Sciatic nerve (tissue), 2 donors: ENCODE data around the gene LRMDA. TPM values are rescaled to one million over a fixed set of nuclear protein-coding genes. Genes with fewer than 3 reads are reported as not detected.

Source experiments
- ATAC-seq: fragments of 200-7000 bp; cut with Tn5 transposase; one replicate; pipeline ENCODE4 v1.9.1; 2020; ENCODE audit warnings: mild to moderate bottlenecking, moderate library complexity
- DNase-seq: peaks from one replicate; pipeline ENCODE4 v3.0.0-alpha.2; 2020; ENCODE audit warnings: low spot score
- intact Hi-C: fragments of 100-400 bp; cut with DNase I; formaldehyde crosslinking; loops from one replicate; pipeline ENCODE4 v1.14.2; 2022
- total RNA-seq: library from RNA; stranded (reverse); fragmentation: NEBNext Ultra II Directional; extraction: Animal tissue kit (Norgen Biotek cat#: 25700); gene quantifications from one replicate; pipeline ENCODE4 v1.2.1, GENCODE V29; 2021
- donor health status: DM: no; HTN: no; CAD: no.
- donor health status: DM: no; HTN: no; CAD: no.

Gene LRMDA
- total RNA-seq, 1 donor from 2014 or later, result 16.6 TPM

DNA sequence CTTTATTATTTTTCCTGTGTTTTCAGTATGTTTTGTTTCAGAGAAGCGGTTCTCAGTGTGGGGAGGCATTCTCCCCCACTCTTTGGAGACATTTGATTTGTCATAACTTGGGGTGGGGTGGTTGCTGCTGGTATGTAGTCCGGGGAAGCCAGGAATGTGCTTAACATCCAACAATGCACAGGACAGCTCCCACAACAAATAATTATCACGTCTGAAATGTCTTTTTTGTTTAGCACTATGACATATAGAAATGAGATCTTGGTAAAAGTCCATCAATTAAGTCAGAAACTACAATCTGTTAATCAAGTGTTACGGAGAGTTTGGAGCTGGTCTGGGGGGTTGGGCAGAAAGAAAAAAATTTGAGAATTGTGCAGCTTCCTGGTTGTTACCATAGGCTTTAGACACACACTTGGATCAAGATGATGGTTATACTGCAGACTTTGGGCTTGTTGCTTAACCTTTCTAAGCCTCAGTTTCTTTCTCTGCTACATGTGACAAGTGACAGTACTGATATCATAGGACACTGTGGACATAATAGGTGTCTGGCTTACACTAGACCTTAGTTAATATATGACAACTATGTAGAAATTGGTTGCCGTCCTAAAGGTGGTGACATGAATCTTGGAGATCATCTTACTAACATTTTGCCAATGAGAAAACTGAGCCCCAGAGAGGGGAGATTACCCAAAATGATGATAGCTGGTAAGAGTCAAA is 113.7 kb downstream of the LRMDA start:
- intact Hi-C loops, result no loop called here
- ATAC-seq (no peak), DNase-seq (no peak)

DNA sequence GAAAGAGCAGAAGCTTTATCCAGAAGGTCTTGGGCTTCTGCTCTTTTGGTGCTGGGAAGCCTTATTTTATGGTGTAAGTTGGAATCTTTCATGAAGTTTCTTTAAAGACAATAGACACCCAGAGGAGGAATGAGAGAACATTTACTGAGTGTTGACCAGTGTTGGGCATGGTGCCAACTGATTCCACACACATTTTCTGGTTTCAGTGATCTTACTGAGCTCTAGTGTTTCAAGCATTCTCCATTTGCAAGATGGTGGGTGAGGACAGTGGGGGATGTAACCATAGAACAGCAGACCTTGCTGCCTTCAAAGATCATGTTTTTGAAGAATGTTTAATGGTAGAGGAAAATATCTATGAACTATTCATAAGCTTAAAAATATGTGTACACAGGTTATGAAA is 114.6 kb downstream of the LRMDA start:
- intact Hi-C loops, result no loop called here
- no peak for ATAC-seq
- no peak for DNase-seq

GRCh38 chr10:75547391-75548298 is 116.2 kb downstream of the LRMDA start:
- intact Hi-C loops, result no loop called here
- DNase-seq, result no peak
- ATAC-seq, result no peak

GRCh38 chr10:75548356-75548755 is 116.9 kb downstream of the LRMDA start:
- DNase-seq (no peak), ATAC-seq (no peak)
- intact Hi-C loops, result no loop called here

DNA sequence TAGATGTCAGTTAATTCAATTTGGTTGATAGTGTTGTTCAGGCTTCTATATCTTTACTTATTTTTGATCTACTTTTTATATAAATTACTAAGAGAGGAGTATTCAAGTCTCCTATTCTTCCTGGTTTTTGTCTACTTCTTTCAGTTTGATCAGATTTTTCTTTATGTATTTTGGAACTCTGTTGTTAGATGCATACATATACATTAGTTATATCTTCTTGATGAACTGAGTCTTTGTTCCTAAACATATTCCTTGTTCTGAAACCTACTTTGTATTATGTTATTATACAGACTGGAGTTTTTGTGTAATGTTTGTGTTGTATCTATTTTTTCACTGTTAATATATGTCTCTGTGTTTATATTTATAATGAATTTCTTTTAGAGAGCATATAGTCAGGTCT is 118.8 kb downstream of the LRMDA start:
- DNase-seq (no peak), ATAC-seq (no peak)
- intact Hi-C loops, result no loop called here

- intact Hi-C loops, result no loop called here
- ATAC-seq (no peak), DNase-seq (no peak)
Measured at GRCh38 chr10:75552171-75552570, 120.7 kb downstream of the LRMDA start.

- intact Hi-C loops, result no loop called here
- no peak for DNase-seq
Measured at GRCh38 chr10:75553550-75553949, 122.1 kb downstream of the LRMDA start.

DNA sequence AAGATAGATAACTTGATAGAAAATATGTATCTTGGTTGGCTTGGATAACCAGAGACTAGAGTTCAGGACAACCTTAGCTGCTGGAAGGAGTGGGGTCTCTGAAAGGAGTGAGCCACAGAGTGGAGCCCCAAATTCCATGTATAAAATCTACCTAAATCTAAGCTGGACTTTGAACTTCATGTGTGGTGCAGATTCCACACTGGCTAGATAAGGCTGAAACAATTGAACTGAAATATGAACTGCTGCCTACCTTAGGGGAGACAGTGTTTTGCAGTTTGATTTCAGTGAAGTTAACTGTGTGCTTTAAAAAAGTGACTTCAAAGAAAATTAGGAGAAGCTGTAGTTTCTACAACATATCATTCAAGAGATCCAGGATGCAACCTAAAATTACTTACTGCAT is 123.9 kb downstream of the LRMDA start:
- ATAC-seq, result no peak
- intact Hi-C loops, result no loop called here
- no peak for DNase-seq

More at GRCh38 chr10:75553550-75553949, 122.1 kb downstream of the LRMDA start:
- ATAC-seq, result no peak

DNA sequence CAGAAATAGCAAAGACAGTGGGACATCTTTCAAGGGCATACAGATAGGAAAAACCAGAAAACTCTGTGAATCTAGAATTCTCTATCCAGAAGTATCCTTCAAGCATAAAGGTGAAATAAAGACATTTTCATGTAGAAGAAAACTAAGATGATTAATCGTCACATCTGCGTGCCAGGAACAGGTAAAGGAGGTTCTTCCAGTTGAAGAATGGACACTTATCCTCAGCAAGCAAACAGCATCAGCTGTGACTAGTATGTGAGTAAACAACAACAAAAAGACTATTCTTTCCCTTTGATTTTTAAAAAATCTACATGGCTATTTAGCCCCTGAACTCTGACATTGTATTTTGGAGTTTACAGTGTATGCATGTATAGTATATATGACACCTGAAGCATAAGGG is 124.9 kb downstream of the LRMDA start:
- no peak for DNase-seq
- ATAC-seq, result no peak
- intact Hi-C loops, result no loop called here

DNA sequence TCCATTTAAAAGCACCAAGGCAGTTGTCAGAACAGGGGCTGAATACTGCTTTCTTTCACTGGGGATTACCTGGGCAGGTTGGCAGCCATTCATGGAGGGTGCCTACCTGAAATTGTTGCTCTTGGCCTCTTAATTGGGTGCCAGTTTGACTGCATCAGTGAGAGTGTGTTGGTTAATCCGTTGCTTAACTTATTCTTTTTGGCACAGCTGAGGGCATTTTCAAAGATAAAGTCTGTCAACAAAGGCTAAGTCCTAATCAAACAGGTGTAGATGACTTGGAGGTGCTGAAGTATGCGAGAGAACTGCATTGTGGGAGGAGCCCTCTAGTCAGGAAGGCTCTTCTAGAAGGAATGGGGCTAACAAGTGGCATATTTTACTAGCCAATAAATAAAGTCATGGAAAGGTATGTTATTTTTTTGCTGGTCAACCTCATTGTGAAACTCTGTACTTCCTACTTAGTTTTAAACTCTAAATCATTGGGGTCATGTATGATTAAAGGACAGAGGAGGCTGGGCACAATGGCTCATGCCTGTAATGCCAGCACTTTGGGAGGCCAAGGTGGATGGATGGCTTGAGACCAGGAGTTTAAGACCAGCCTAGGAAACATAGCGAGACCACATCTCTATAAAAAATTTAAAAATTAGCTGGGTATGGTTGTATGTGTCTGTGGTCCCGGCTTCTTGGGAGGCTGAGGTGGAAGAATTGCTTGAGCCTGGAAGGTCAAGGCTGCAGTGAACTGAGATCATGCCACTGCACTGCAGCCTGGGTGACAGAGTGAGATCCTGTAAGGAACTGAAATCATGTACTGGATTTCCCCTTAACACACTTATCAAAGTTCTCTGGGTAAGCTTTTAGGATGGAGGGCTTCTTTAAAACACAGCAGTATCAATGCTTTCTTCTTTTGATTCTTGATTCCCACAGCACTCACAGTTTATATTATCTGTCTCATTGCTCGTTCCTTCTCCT is 134.1 kb downstream of the LRMDA start:
- no peak for ATAC-seq
- intact Hi-C loops, result no loop called here
- no peak for DNase-seq

GRCh38 chr10:75568450-75569130 is 137.2 kb downstream of the LRMDA start:
- ATAC-seq (no peak), DNase-seq (no peak)
- intact Hi-C loops, result no loop called here

GRCh38 chr10:75569506-75569905 is 138.1 kb downstream of the LRMDA start:
- ATAC-seq (no peak), DNase-seq (no peak)
- intact Hi-C loops, result no loop called here

DNA sequence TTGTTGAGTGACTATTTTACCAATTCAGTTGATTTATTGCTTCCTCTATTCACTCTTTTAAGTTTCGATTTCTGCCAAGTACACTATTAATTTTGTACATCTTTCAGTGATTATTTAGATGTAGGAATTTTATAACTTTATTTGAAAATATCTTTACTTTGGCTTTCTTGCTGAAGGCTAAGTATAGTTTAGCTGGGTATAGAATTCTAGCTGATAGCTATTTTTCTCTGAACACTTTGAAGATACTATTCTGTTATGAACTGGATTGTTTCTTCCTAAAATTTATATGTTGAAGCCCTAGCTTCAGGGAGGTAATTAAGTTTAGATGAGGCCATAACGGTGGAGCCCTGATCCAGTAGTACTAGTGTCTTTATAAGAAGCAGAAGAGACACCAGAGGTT is 141.1 kb downstream of the LRMDA start:
- intact Hi-C loops, result no loop called here
- ATAC-seq (no peak), DNase-seq (no peak)

DNA sequence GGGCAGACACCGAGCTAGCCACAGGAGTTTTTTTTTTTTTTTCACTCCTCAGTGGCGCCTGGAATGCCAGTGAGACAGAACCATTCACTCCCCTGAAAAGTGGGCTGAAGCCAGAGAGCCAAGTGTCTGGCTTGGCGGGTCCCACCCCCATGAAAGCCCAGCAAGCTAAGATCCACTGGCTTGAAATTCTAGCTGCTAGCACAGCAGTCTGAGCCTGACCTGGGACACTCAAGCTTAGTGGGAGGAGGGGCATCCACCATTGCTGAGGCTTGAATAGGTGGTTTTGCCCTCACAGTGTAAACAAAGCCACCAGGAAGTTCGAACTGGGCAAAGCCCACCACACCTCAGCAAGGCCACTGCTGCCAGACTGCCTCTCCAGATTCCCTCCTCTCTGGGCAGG is 144.5 kb downstream of the LRMDA start:
- intact Hi-C loops, result no loop called here
- ATAC-seq (no peak), DNase-seq (no peak)

- DNase-seq (no peak), ATAC-seq (no peak)
- intact Hi-C loops, result no loop called here
Measured at GRCh38 chr10:75582102-75582501, 150.7 kb downstream of the LRMDA start.

- DNase-seq (no peak), ATAC-seq (no peak)
- intact Hi-C loops, result no loop called here
Measured at GRCh38 chr10:75585294-75585693, 153.9 kb downstream of the LRMDA start.

GRCh38 chr10:75586814-75587213 is 155.4 kb downstream of the LRMDA start:
- ATAC-seq (no peak), DNase-seq (no peak)
- intact Hi-C loops, result no loop called here

GRCh38 chr10:75588031-75588430 is 156.6 kb downstream of the LRMDA start:
- ATAC-seq (no peak), DNase-seq (no peak)
- intact Hi-C loops, result no loop called here
